ENCODE measurements around the gene PDZD2. TPM values are rescaled to one million over a fixed set of nuclear protein-coding genes. Genes with fewer than 3 reads are reported as not detected.
A peak's percentile ranks its signal among the peaks of the same experiment; 100 is the strongest.
"Not testable (repeated sequence)": the region's sequence is repeated elsewhere in the genome, so short reads cannot be mapped to it uniquely, and the experiment has no call there.

The PDZD2 gene
- total and polyA plus RNA-seq, 11 donors: 28.3 to 116 (median 80.6) TPM

DNA sequence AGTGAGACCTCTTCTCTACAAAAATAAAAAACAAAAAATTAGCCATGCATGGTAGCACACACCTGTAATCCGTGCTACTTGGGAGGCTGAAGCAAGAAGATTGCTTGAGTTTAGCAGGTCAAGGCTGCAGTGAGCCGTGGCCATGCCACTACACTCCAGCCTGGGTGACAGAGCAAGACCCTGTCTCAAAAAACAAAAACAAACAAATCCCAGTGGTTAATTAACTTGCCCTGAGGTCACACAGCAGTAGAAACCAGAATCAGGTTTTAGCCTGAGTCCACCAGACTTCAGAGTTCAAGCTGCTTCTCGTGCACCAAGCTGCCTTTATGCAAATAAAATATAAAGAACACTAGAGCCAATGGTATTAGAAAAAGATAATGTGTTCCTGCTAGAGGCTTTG, 365.5 kb downstream of the PDZD2 start:
- Histone ChIP-seq H3K27ac (no peak overlapping the region), H3K4me3 (no peak overlapping the region), H3K36me3 (peaks cover 0 to 33% (median 12%) of the 10 kb centered on the region in 9 donors), H3K9me3 (no peaks in the 10 kb centered on the region), H3K4me1 (peaks cover 0 to 8% (median 0%) of the 10 kb centered on the region in 12 donors), H3K27me3 (no peaks in the 10 kb centered on the region)
- DNase-seq (no peak), ATAC-seq (no peak)
- 96 to 98% (median 97%) methylated on average over 3 of the region's 3 CpGs for WGBS, 4 donors
- TF ChIP-seq POLR2A (IDR thresholded peaks at IDR 0.05): no peak
- TF ChIP-seq, protein P1, sequence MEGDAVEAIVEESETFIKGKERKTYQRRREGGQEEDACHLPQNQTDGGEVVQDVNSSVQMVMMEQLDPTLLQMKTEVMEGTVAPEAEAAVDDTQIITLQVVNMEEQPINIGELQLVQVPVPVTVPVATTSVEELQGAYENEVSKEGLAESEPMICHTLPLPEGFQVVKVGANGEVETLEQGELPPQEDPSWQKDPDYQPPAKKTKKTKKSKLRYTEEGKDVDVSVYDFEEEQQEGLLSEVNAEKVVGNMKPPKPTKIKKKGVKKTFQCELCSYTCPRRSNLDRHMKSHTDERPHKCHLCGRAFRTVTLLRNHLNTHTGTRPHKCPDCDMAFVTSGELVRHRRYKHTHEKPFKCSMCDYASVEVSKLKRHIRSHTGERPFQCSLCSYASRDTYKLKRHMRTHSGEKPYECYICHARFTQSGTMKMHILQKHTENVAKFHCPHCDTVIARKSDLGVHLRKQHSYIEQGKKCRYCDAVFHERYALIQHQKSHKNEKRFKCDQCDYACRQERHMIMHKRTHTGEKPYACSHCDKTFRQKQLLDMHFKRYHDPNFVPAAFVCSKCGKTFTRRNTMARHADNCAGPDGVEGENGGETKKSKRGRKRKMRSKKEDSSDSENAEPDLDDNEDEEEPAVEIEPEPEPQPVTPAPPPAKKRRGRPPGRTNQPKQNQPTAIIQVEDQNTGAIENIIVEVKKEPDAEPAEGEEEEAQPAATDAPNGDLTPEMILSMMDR (IDR thresholded peaks at IDR 0.05): no peak
- intact Hi-C loops (cut with DNase I): no loop called here

DNA sequence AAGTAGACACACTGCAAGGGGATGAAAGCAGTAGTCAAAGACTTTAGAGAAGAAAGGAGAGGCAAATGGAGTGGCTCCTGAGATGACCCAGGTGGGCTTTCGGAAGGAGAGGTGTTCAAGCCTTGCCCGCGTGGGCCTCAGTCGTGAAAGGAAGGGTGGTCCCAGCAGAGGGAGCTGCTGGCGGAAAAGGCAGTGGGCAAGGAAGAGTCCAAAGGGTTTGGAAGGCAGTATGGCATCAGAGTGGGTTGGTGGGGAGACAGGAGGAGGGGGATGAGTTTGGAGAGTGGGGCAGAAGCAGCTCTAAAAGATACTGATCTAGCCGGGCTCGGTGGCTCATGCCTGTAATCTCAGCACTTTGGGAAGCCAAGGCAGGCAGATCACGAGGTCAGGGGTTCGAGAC, 369.8 kb downstream of the PDZD2 start:
- intact Hi-C loops (cut with DNase I): no loop called here
- ATAC-seq: no peak
- Histone ChIP-seq H3K9me3 (no peaks in the 10 kb centered on the region), H3K27me3 (no peaks in the 10 kb centered on the region), H3K4me1 (peaks cover 0 to 6% (median 0%) of the 10 kb centered on the region in 12 donors), H3K27ac (no peak overlapping the region), H3K4me3 (no peak overlapping the region), H3K36me3 (peaks cover 0 to 33% (median 7%) of the 10 kb centered on the region in 9 donors)
- TF ChIP-seq, protein P1 (IDR thresholded peaks at IDR 0.05): no peak
- no peak for TF ChIP-seq POLR2A (IDR thresholded peaks at IDR 0.05)
- WGBS, 4 donors: 83 to 97% (median 92%) methylated on average over 9 of the region's 9 CpGs
- DNase-seq: no peak

DNA sequence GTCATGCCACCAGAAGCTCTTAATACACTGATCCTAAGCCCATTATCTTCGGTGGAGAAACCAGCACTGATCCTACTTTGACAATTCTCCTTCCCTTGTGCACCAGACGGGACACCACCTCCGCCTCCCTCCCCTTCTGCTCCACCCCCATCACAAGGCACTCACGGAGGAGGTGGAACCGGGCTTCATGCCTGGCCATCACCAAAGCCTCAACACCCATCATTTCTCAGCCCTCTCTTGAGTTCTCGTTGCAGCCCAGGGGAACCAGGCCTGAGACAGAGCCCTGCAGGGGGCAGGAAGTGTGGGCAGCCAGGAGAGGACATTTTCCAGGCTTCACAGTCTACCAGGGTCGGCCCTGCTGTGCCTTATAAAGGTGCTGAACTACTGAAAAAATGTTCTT, 374.7 kb downstream of the PDZD2 start:
- DNase-seq: peak in 2 of 5 donors; percentile 47 to 48
- peak in 3 of 4 donors; percentile 57 to 75 (median 58) for ATAC-seq
- Histone ChIP-seq H3K4me1 (peaks cover 0 to 28% (median 15%) of the 10 kb centered on the region in 12 donors), H3K27me3 (no peaks in the 10 kb centered on the region), H3K9me3 (no peaks in the 10 kb centered on the region), H3K36me3 (peaks cover 0 to 22% (median 7%) of the 10 kb centered on the region in 9 donors), H3K27ac (no peak overlapping the region), H3K4me3 (no peak overlapping the region)
- intact Hi-C loops (cut with DNase I): loop anchor here in 1 of 10 donors (2.0 kb wide), 1 partner anchor 21 kb away; no protein-coding TSS in a partner anchor
- TF ChIP-seq, protein P1 (IDR thresholded peaks at IDR 0.05): no peak
- 34 to 39% (median 36%) methylated on average over 7 of the region's 7 CpGs for WGBS, 4 donors

DNA sequence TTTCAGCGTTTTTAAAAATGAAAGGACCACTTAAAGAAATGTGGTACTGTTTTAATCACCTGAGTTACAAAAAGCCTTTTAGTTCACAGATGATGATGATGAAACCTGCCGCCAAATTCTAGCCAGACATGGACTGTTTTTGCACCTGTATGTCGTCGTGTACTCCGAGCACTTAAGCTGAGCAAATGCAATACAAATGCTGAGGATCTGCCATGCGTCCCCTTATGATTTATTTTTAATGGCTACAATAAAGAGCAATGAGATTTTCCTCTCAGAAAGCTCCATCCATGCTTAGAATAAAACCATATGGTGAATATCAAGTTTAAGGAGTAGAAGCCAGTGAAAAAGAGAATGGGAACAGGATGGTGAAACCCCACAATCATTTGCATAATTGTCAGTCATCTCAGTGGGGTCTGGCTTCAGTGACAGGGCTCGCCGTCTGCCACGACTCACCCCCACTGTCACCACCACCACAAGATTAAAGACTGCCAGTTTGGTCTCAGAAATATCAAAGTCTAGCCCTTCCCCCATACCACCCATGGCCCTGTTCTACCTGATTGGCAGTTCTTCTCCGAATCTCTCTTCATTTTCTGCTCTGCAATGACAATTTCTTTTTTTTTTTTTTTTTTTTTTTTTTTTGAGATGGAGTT, 375.3 kb downstream of the PDZD2 start:
- H3K4me1 ChIP-seq: peaks cover 0 to 33% (median 16%) of the 10 kb centered on the region in 12 donors
- DNase-seq: no peak
- H3K4me3 ChIP-seq: no peak overlapping the region
- no peak for TF ChIP-seq POLR2A (IDR thresholded peaks at IDR 0.05)
- TF ChIP-seq, protein P1 (IDR thresholded peaks at IDR 0.05): no peak
- 74 to 87% (median 78%) methylated on average over 10 of the region's 10 CpGs for WGBS, 4 donors
- no peaks in the 10 kb centered on the region for H3K9me3 ChIP-seq
- H3K27me3 ChIP-seq: no peaks in the 10 kb centered on the region
- H3K27ac ChIP-seq: no peak overlapping the region
- peaks cover 0 to 22% (median 7%) of the 10 kb centered on the region in 9 donors for H3K36me3 ChIP-seq
- no peak for ATAC-seq
- intact Hi-C loops (cut with DNase I): no loop called here

DNA sequence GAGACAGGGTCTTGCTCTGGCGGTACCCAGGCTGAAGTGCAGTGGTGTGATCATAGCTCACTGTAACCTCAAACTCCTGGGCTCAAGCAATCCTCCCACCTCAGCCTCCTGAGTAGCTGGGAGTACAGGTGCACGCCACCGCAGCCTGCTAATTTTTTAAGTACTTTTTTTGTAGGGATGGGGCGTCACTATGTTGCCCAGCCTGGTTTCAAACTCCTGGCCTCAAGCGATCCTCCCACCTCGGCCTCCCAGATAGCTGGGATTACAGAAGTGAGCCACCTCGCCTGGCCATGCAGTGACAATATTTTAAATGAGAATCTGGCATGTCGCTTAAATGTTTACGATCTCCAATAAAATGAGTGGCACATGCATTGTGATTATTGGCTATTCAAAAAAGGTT, 376.3 kb downstream of the PDZD2 start:
- H3K27me3 ChIP-seq; ATAC-seq; H3K4me3 ChIP-seq; intact Hi-C loops (cut with DNase I); DNase-seq; H3K9me3 ChIP-seq; H3K27ac ChIP-seq: not testable (repeated sequence)
- H3K36me3 ChIP-seq: peaks cover 0 to 21% (median 7%) of the 10 kb centered on the region in 9 donors
- WGBS, 4 donors: 98 to 99% (median 99%) methylated on average over 9 of the region's 9 CpGs
- peaks cover 0 to 38% (median 19%) of the 10 kb centered on the region in 12 donors for H3K4me1 ChIP-seq

Data from heart left ventricle (tissue), 16 donors.